Measurements from ENCODE around the gene PANK3. TPM values are rescaled to one million over a fixed set of nuclear protein-coding genes. Genes with fewer than 3 reads are reported as not detected.

PANK3 gene
- total RNA-seq (40.7 and 57.7 TPM in 2 replicates), polyA plus RNA-seq (14.5 and 23.0 TPM in 2 replicates)

DNA sequence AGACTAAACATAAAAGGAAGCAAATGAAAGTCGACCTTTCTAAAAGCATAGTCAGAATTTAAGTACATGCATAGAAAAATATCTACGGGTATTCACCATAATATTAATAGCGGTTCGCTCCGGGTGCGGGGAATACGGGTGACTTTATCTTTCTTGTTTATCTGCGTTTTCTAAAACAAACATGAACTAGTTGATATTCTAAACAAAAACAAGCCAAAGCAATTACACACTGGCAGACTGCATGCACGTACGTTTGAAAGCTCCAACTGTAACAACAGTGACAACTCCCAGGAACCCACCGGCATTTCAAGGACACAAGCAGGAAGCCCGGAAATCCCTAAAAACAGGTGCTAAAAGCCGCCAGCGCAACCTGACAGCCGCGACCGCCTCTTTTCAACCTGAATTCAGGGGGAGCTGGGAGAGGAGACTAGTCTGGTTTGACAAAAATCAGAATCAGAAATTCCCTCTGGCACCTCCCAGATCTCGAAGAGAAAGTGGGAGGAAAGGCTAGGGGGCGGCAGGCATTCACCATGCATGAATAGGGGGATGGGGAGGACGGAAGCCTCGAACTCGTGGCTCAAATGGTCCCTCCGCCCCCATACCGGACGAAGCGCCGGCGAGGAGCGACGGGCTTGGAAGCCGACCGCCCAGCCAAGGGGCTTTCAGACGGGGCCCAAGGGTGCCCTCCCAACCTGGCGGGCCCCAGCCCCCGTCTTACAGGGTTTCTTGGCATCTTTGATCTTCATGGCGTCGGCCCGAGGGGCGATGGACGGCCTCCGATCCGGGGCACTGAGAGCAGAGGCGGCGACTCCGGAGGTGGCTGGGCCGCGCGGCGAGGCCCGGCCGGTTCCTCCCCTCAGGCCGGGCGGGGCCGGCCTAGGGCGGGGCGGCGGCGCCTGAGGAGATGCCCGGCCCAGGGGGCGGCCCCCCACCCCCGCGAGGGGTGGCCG is at the start of gene PANK3:
PANK3 (minus strand) TSS at position 831 of the 950 bp plus-strand sequence; CDS start at position 746, 85 bp downstream.
- TF ChIP-seq, protein P1, sequence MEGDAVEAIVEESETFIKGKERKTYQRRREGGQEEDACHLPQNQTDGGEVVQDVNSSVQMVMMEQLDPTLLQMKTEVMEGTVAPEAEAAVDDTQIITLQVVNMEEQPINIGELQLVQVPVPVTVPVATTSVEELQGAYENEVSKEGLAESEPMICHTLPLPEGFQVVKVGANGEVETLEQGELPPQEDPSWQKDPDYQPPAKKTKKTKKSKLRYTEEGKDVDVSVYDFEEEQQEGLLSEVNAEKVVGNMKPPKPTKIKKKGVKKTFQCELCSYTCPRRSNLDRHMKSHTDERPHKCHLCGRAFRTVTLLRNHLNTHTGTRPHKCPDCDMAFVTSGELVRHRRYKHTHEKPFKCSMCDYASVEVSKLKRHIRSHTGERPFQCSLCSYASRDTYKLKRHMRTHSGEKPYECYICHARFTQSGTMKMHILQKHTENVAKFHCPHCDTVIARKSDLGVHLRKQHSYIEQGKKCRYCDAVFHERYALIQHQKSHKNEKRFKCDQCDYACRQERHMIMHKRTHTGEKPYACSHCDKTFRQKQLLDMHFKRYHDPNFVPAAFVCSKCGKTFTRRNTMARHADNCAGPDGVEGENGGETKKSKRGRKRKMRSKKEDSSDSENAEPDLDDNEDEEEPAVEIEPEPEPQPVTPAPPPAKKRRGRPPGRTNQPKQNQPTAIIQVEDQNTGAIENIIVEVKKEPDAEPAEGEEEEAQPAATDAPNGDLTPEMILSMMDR (IDR thresholded peaks at IDR 0.05; ENCODE audit: low read depth, low read length): peak; percentile 1
- H3K4me3 ChIP-seq: peak within 1 kb of the TSS; percentile 71
- H3K9me3 ChIP-seq (ENCODE audit: low read depth): no peaks in the 10 kb centered on the region
- H3K4me1 ChIP-seq (ENCODE audit: low read depth): peaks cover 7% of the 10 kb centered on the region
- DNase-seq (ENCODE audit: low read depth in 1 of 2, low spot score in 1 of 2): peak in 1 of 2 donors; percentile 87
- H3K27me3 ChIP-seq: no peaks in the 10 kb centered on the region
- peak within 1 kb of the TSS; percentile 93 for H3K27ac ChIP-seq
- no peaks in the 10 kb centered on the region for H3K36me3 ChIP-seq

DNA sequence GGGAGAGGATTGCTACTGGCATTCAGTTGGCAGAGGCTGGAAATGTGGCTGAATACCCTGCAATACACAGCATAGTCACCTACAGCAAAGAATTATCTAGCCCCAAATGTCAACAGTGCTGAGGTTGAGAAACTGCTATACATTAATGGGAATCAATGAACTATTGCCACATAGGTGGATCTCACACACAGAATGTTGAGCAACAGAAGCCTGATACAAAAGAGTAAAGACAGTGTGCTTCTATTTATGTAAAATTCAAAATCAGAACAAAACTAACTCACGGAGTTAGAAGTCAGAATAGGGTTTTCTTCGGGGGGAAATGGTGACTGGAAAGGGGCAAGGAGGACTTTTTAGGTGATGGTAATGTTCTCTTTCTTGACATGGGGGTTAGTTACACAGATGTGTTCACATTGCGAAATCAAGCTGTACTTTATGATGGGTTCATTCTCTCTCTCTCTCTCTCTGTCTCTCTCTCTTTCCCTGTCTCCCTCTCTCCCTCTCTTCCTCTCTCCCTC is 45.7 kb upstream of the PANK3 start:
- no peaks in the 10 kb centered on the region for H3K36me3 ChIP-seq
- H3K27me3 ChIP-seq: no peaks in the 10 kb centered on the region
- TF ChIP-seq, protein P1 (IDR thresholded peaks at IDR 0.05; ENCODE audit: low read depth, low read length): no peak
- peak in 1 of 2 donors; percentile 57 for DNase-seq (ENCODE audit: low read depth in 1 of 2, low spot score in 1 of 2)
- no peak overlapping the region for H3K27ac ChIP-seq
- no peaks in the 10 kb centered on the region for H3K4me1 ChIP-seq (ENCODE audit: low read depth)
- no peak overlapping the region for H3K4me3 ChIP-seq
- H3K9me3 ChIP-seq (ENCODE audit: low read depth): no peaks in the 10 kb centered on the region

DNA sequence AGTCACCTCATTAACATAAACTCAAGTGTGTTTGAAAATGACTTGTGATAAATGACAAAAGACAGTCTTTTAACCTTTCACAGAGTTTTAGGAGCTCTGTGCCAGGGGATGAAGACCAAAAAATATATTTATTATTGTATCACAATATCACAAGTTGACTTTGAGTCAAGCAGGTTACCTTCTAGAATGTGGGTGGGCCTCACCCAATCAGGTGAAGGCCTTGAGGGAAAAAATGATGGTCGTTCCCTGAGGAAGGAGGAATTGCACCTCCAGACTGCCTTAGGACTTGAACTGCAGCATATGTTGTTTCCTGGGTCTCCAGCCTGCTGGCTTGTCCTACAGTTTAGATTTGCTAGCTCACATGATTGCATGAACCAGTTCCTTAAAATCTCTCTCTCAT is 41.6 kb upstream of the PANK3 start:
- no peak overlapping the region for H3K27ac ChIP-seq
- no peak overlapping the region for H3K4me3 ChIP-seq
- TF ChIP-seq, protein P1 (IDR thresholded peaks at IDR 0.05; ENCODE audit: low read depth, low read length): no peak
- no peaks in the 10 kb centered on the region for H3K9me3 ChIP-seq (ENCODE audit: low read depth)
- no peaks in the 10 kb centered on the region for H3K4me1 ChIP-seq (ENCODE audit: low read depth)
- H3K27me3 ChIP-seq: no peaks in the 10 kb centered on the region
- DNase-seq (ENCODE audit: low read depth in 1 of 2, low spot score in 1 of 2): no peak
- no peaks in the 10 kb centered on the region for H3K36me3 ChIP-seq

DNA sequence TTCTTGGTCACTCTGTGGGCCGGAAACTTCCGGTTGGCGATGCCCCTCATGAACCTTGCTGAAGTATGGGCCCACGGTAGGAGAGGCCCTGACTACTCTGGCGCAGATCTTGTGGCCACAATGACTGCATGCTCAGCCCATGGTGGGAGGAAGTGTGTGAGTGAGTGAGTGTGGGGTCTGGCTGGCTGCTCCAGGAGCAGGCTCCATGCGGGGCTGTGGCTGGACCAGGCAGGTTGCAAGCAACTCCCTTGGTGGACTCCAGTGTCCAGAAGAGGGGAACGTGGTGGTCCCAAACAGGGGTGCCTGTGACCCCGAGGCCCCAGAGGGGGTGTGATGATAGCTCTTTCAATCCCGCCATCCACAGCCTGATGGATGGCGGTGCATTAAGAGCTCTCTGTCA is 35.5 kb upstream of the PANK3 start:
- H3K27me3 ChIP-seq: no peaks in the 10 kb centered on the region
- DNase-seq (ENCODE audit: low read depth in 1 of 2, low spot score in 1 of 2): no peak
- no peak overlapping the region for H3K27ac ChIP-seq
- no peaks in the 10 kb centered on the region for H3K4me1 ChIP-seq (ENCODE audit: low read depth)
- TF ChIP-seq, protein P1 (IDR thresholded peaks at IDR 0.05; ENCODE audit: low read depth, low read length): no peak
- no peaks in the 10 kb centered on the region for H3K36me3 ChIP-seq
- no peaks in the 10 kb centered on the region for H3K9me3 ChIP-seq (ENCODE audit: low read depth)
- H3K4me3 ChIP-seq: no peak overlapping the region

DNA sequence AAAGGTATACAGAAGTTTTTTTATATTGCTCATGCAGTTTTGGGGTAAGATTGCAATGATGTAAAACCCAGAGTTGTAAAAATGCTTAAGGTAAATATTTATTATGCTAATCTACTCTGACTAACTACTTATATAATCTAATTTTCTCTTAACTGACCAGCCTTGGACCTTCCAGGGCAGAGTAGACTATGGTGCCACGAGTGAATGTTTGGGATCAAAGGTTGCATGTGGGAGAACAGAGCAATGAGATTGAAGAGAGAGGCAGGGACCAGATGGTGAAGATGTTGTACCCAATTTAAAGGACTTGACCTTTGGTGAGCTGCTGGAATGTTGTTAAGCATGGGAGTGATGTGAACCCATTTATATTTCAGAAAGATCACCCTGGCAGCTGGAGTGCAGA is 34.8 kb upstream of the PANK3 start:
- no peaks in the 10 kb centered on the region for H3K4me1 ChIP-seq (ENCODE audit: low read depth)
- no peak overlapping the region for H3K4me3 ChIP-seq
- no peak overlapping the region for H3K27ac ChIP-seq
- no peaks in the 10 kb centered on the region for H3K27me3 ChIP-seq
- TF ChIP-seq, protein P1 (IDR thresholded peaks at IDR 0.05; ENCODE audit: low read depth, low read length): no peak
- no peak for DNase-seq (ENCODE audit: low read depth in 1 of 2, low spot score in 1 of 2)
- H3K9me3 ChIP-seq (ENCODE audit: low read depth): no peaks in the 10 kb centered on the region
- H3K36me3 ChIP-seq: no peaks in the 10 kb centered on the region

Data from cardiac muscle cell (in vitro differentiated cells and primary cell).